Measurements from ENCODE around the gene CES4A.
A peak's percentile ranks its signal among the peaks of the same experiment; 100 is the strongest.
"Not testable (repeated sequence)": the region's sequence is repeated elsewhere in the genome, so short reads cannot be mapped to it uniquely, and the experiment has no call there.

CES4A gene

GRCh38 chr16:66988197-66988788 is at the start of gene CES4A:
TSS of gene CES4A (plus strand) at chr16:66988589. CDS start at chr16:66988773, 184 bp downstream.
- DNase-seq = no peak

- no peak for DNase-seq
Observed at GRCh38 chr16:66939366-66939765, 49.0 kb upstream of the CES4A start.

GRCh38 chr16:66940236-66940635 is 48.2 kb upstream of the CES4A start:
- DNase-seq = no peak

DNA sequence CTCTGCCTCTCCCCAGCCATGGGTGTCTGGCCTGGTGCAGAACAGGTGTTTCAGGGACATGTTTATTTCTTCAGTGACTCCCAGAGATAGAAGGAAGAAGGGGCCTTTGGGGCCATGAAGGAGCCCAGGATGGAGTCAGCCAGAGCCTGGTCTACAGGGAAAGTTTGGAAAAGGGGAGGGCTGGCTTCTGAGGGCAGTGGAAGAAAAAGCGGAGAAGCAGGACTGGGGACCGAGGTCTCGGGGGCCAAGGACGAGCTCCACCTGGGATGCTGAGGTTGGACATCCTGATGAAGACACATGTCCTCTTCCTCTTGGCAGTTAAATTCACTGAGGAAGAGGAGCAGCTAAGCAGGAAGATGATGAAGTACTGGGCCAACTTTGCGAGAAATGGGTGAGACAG is 45.4 kb upstream of the CES4A start:
- DNase-seq = no peak

GRCh38 chr16:66943426-66944053 is 44.8 kb upstream of the CES4A start:
- no peak for DNase-seq

DNA sequence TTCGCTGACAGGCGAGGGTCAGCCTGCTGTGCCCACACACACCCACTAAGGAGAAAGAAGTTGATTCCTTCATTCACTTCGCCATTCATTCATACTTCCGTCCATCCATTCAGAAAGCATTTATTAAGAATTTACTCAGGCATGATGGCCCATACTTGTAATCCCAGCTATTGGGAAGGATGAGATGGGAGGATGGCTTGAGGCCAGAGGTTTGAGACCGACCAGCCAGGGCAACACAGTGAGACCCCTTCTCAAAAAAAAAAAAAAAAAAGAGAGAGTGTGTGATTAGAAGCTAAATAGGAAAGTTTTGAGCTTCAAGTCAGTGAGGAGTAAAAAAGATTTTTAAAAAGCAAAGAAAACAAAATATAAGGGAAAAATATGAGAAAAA is 44.3 kb upstream of the CES4A start:
- no peak for DNase-seq

DNA sequence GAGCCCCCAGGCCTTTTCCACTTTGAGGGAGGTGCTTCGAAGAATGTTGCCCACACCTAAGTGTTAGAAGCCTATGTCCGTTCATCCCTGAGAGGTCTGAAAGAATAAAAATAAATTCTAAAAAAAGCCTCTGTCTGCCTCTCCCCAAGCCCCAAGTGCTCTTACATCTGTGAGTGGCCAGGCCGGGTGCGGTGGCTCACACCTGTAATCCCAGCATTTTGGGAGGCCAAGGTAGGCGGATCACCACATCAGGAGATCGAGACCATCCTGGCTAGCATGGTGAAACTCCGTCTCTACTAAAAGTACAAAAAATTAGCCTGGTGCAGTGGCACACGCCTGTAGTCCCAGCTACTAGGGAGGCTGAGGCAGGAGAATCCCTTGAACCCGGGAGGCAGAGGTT is 43.4 kb upstream of the CES4A start:
- DNase-seq = not testable (repeated sequence)

- no peak for DNase-seq
Observed at GRCh38 chr16:66945939-66946338, 42.5 kb upstream of the CES4A start.

- DNase-seq = no peak
Observed at GRCh38 chr16:66946541-66946940, 41.8 kb upstream of the CES4A start.

DNA sequence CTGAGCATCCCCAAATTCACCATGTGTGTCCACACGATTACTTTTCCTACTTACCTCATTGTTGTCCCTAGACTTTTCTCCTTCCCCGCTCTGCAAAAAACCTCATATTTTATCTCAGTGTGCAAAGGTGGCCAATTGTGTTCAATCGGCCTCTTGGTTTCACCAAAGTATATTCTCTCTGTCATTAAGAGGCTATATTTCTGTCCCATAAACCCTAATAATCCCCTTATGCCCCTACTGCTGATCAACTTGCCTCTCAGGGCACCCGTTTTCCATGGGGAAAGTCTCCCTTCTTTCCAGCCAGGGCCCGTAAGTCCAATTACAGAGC is 41.5 kb upstream of the CES4A start:
- no peak for DNase-seq

DNA sequence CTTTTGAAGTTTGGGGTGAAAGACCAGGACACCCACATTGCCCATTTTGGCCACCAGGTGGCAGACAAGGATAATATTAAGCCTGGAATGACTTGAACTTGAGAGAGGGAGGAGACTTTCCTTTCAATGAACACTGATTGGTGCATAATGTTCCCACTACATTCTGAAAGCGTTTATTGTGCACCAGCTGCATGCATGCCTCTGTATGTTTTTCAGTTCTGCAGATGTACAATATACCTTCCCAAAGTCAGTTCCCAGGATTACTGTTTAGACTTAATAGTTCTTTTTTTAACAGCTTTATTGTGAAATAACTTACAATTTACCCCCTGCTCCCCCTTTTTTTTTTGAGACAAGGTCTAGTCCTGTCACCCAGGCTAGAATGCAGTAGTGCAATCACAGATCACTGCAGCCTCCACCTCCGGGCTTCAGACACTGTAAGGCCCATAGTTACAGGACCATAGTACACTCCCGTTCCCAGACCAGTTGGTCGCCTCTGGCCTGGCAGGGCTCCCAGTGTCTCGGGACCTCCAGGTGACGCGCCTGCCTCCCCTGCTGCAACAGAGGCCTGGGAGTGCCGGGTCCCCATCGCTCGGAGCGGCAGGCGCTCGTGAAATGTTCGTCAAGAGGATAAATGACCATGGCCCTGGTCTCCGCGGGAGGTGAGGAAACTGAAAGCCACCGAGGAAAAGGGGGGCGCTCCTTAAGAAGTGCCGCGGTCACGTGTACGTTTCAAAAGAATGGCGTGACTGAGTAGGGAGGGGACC is 40.9 kb upstream of the CES4A start:
- peak; percentile 87 for DNase-seq

DNA sequence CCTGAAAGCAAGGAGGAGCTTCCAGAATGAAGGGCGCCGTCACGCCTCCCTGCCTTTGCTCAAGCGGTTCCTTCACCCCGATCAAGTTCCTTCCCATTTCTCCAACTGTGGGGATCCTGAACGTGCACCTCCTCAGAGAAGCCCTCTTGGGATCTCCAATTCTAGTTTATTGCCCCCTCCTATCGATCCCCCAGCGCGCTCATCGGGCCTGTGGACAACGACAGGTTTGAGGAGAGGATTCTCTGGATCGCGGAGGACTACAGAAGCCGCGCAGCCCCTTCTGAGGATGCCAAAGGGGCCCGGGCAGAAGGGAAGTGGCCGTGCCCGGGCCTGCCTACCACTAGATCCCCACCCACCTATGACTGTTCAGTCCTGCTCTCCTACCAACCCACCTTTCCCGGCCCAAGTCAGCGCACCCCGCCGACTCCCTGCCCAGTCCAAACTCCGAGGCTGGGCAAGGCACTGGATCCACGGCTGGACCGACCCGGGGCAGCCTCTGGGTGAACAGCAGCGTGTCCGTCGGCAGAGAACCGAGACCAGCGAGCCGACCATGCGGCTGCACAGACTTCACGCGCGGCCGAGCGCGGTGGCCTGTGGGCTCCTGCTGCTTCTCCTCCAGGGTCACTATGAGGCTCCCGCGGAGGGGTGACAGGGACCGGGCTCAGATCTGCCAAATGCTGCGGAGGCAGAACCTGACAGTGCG is 40.1 kb upstream of the CES4A start:
- DNase-seq = peak; percentile 15

DNA sequence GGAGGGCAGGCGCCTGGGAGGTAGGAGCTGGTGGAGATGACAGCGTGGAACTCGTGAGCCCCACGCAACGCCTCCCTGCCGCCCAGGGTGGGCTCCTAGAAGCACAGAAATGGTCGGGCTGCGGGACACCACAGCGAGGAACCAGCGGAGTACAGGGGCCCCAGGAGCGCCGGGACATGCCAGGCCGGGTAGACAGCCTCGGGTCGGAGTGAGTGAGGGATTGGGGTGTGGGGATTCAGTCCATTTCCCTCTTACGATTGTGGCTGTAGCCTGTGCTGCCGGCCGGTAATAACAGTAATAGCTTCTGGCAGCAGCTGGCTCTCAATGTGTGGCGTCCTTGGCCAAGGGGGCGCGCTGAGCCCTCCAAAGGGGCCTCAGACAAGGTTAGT is 39.6 kb upstream of the CES4A start:
- no peak for DNase-seq

DNA sequence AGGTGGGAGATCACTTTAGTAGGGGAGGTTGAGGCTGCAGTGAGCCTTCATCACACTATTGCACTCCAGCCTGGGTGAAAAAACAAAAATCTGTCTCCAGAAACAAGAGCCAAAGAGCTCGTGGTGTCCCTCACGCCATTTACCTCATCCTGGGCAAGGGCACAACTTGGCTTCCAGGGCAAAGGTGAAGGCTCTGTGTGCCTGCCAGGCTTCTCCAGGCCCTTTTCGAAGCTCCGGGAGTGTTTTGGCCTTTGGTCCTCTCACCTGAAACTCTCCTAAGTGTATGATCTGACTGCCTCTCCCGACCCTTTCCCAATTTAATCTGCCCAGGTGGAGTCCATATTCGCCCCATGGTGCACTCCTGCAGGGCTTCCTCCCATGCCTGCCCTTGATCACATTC is 38.9 kb upstream of the CES4A start:
- DNase-seq = no peak

- no peak for DNase-seq
Observed at GRCh38 chr16:66950437-66950836, 38.0 kb upstream of the CES4A start.

DNA sequence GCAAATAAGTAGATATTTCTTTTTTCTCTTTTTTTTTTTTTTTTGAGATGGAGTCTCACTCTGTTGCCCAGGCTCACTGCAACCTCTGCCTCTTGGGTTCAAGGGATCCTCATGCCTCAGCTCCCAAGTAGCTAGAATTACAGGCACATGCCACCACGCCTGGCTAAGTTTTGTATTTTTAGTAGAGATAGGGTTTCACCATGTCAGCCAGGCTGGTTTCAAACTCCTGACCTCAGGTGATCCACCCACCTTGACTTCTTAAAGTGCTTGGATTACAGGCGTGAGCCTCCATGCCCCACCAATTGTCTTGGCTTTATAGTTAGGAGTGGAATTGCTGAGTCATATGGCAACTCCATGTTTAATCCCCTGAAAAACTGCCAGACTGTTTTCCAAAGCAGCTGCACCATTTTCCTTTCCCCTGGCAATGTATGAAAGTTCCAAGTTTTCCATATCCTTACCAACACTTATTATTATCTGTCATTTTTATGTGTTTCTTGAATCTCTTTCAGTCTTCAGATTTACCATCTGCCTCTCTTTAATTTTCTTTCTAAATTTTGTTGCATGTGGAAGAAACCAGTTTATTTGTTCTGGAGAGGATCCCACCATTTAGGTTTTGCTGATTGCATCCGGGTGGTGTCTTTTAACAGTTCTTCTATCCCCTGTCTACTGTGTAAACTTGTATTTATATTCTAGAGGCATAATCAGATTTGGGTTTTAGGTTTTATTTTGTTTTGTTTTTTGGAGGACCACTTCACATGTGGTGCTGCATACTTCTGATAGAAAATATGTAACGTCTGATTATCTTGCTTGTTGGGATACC is 37.2 kb upstream of the CES4A start:
- no peak for DNase-seq

DNA sequence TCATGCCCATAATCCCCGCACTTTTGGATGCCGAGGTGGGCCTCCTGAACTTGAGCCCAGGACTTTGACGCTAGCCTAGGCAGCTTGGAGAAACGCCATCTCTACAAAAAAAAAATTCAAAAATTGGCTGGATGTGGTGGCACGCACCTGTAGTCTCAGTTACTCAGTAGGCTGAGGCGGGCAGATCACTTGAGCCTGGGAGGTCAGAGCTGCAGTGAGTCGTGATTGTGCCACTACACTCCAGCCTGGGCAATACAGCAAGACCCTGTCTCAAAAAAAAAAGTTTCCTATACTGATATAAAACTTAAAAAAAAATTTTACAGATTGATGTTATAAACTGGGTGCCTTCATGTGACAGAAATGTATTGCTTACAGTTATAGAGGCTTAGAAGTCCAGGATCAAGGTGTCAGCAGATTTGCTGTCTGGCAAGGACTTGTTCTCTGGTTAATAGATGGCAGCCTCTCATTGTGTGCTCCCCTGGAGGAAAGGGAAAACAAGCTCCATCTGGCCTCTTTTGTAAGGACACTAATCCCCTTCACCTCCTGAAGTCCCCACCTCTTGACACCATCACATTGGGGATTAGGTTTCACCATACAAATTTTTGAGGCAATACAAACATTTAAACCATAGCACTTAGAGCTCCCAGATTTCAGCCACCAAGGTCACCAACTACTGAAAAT is 35.8 kb upstream of the CES4A start:
- DNase-seq = no peak

GRCh38 chr16:66953462-66954096 is 34.8 kb upstream of the CES4A start:
- no peak for DNase-seq

DNA sequence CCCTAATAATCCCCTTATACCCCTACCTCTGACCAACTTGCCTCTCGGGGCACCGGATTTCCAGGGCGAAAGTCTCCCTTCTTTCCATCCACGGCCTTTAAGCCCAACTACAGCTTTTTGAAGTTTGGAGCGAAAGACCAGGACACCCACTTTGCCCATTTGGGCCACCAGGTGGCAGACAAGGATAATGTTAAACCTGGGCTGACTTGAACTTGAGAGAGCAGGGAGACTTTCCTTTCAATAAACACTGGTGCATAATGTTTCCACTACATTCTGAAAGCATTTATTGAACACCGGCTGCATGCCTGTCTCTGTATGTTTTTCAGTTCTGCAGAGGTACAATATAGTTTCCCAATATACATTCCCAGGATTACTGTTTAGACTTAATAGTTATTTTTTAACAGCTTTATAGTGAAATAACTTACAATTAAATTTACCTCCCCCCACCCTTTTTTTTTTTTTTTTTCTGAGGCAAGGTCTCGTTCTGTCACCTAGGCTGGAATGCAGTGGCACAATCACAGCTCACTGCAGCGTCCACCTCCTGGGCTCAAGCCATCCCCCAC is 34.2 kb upstream of the CES4A start:
- peak; percentile 76 for DNase-seq

GRCh38 chr16:66955363-66956153 is 32.8 kb upstream of the CES4A start:
- DNase-seq = not testable (repeated sequence)

DNA sequence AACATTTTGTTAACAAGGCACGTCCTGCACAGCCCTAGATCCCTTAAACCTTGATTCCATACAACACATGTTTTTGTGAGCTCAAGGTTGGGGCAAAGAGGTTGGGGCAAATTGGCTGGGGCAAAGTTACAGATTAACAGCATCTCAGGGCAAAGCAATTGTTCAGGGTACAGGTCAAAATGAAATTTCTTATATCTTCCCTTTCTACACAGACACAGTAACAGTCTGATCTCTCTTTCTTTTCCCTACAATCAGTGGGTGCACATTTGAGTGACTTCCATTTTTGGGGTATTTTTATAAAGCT is 32.3 kb upstream of the CES4A start:
- DNase-seq = not testable (repeated sequence)

Measured in CD4-positive, alpha-beta T cell treated with Interleukin-6 for 4 hours (primary cell).